ENCODE measurements around the gene AATK.

DNA sequence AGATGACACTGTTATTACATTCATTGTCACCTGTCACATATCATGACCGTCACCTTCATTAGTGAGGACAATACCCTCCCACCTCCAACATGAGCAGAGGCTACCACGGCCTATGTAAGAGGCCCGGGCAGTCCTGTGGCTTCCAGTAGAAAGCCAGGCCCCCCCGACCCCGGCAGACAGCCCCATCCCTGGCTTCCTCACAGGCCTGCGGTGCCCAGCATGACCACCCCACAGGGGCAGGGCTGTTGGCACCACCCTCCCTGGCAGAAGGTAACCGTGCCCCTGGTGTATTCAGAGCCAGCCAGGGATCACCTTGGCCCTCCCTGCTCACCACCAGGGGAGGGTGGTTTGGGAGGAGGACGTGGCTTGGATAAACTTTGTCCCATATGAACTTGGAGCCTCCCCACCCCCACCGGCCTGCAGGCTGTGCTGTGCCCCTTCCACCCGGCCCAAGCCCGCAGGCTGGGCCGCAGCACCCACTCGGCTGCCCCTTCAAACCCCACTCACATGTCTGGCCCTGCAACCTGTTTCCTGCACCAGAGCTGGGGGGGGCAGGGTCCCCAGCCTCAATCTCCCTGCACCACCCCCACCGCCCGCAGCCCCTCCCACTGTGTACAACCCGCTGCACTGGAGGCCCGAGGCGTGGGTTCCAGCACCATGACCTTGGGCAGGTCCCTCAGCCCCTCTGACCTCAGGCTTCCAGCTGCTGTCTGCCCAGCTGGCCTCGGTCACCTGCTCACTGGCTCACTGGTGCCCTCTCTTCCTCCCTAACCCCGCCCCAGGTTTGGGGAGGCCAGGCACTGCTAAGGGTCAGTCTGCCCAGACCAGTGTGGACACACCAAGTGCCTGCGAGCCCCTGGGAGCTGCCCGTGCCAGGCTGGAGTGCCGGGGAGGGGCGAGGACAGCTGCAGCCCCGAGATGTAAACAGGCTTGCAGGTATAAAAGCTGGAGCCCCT lies 12.4 kb upstream of the AATK start:
- TF ChIP-seq POLR2A (IDR thresholded peaks at IDR 0.05) (no peak), CTCF (IDR thresholded peaks at IDR 0.05) (no peak)
